Measurements from ENCODE around the gene CDKAL1.
A peak's percentile ranks its signal among the peaks of the same experiment; 100 is the strongest.

Gene CDKAL1

GRCh38 chr6:20564777-20565176 is 30.5 kb downstream of the CDKAL1 start:
- peak; percentile 32 for DNase-seq (ENCODE audit: low spot score)
- no peak for TF ChIP-seq CTCF (IDR thresholded peaks at IDR 0.05; ENCODE audit: borderline replicate concordance, control extremely low read depth, extremely low read depth, insufficient read depth, missing control alignments)
- in situ Hi-C loops (cut with MboI; ENCODE audit: low sequenced_read_pairs, unreplicated experiment) = loop anchor here (10.0 to 25.0 kb wide), 3 partner anchors 648 to 1373 kb away; no protein-coding TSS in a partner anchor

- no peak for DNase-seq (ENCODE audit: low spot score)
- no peak for TF ChIP-seq CTCF (IDR thresholded peaks at IDR 0.05; ENCODE audit: borderline replicate concordance, control extremely low read depth, extremely low read depth, insufficient read depth, missing control alignments)
- in situ Hi-C loops (cut with MboI; ENCODE audit: low sequenced_read_pairs, unreplicated experiment) = loop anchor here (10.0 to 25.0 kb wide), 3 partner anchors 647 to 1372 kb away; no protein-coding TSS in a partner anchor
These were observed 31.1 kb downstream of the CDKAL1 start for GRCh38 chr6:20565342-20565741.

- in situ Hi-C loops (cut with MboI; ENCODE audit: low sequenced_read_pairs, unreplicated experiment) = loop anchor here (10.0 to 25.0 kb wide), 3 partner anchors 646 to 1371 kb away; no protein-coding TSS in a partner anchor
- no peak for DNase-seq (ENCODE audit: low spot score)
- TF ChIP-seq CTCF (IDR thresholded peaks at IDR 0.05; ENCODE audit: borderline replicate concordance, control extremely low read depth, extremely low read depth, insufficient read depth, missing control alignments) = no peak
These were observed 31.9 kb downstream of the CDKAL1 start for GRCh38 chr6:20566109-20566508.

- in situ Hi-C loops (cut with MboI; ENCODE audit: low sequenced_read_pairs, unreplicated experiment) = loop anchor here (10.0 to 25.0 kb wide), 3 partner anchors 643 to 1368 kb away; no protein-coding TSS in a partner anchor
- TF ChIP-seq CTCF (IDR thresholded peaks at IDR 0.05; ENCODE audit: borderline replicate concordance, control extremely low read depth, extremely low read depth, insufficient read depth, missing control alignments) = no peak
- no peak for DNase-seq (ENCODE audit: low spot score)
These were observed 34.8 kb downstream of the CDKAL1 start for GRCh38 chr6:20569000-20569610.

- in situ Hi-C loops (cut with MboI; ENCODE audit: low sequenced_read_pairs, unreplicated experiment) = loop anchor here (25.0 kb wide), 2 partner anchors 641 to 1366 kb away; no protein-coding TSS in a partner anchor
- no peak for TF ChIP-seq CTCF (IDR thresholded peaks at IDR 0.05; ENCODE audit: borderline replicate concordance, control extremely low read depth, extremely low read depth, insufficient read depth, missing control alignments)
- DNase-seq (ENCODE audit: low spot score) = no peak
These were observed 37.0 kb downstream of the CDKAL1 start for GRCh38 chr6:20571261-20571660.

DNA sequence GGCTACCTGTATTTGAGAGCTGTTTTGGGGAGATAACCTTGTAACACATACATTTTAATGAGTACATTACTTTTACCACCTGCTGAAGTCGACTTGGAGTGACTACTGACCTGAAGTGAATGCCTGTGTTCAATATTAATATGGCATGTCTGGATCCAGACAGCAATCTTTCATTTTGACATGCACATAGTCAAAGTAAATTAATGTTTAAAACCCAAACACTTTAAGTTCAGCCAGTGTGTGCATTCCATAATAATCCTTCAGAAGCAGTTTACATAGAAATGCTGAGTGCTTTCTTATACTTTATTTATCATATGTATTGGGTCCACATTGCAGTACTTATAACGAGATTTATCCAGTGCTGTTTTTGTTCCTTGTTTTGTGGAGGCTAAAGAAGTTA is 38.0 kb downstream of the CDKAL1 start:
- in situ Hi-C loops (cut with MboI; ENCODE audit: low sequenced_read_pairs, unreplicated experiment) = loop anchor here (25.0 kb wide), 2 partner anchors 640 to 1365 kb away; no protein-coding TSS in a partner anchor
- no peak for TF ChIP-seq CTCF (IDR thresholded peaks at IDR 0.05; ENCODE audit: borderline replicate concordance, control extremely low read depth, extremely low read depth, insufficient read depth, missing control alignments)
- no peak for DNase-seq (ENCODE audit: low spot score)
